ENCODE measurements around the gene BAG2. TPM values are rescaled to one million over a fixed set of nuclear protein-coding genes. Genes with fewer than 3 reads are reported as not detected.

BAG2 gene
- total and polyA plus RNA-seq, 10 of the 15 experiments (the other 5 are each of a cell fraction or from before 2014, with no cell fraction given) = 7.7 to 17.6 (median 9.6) TPM

DNA sequence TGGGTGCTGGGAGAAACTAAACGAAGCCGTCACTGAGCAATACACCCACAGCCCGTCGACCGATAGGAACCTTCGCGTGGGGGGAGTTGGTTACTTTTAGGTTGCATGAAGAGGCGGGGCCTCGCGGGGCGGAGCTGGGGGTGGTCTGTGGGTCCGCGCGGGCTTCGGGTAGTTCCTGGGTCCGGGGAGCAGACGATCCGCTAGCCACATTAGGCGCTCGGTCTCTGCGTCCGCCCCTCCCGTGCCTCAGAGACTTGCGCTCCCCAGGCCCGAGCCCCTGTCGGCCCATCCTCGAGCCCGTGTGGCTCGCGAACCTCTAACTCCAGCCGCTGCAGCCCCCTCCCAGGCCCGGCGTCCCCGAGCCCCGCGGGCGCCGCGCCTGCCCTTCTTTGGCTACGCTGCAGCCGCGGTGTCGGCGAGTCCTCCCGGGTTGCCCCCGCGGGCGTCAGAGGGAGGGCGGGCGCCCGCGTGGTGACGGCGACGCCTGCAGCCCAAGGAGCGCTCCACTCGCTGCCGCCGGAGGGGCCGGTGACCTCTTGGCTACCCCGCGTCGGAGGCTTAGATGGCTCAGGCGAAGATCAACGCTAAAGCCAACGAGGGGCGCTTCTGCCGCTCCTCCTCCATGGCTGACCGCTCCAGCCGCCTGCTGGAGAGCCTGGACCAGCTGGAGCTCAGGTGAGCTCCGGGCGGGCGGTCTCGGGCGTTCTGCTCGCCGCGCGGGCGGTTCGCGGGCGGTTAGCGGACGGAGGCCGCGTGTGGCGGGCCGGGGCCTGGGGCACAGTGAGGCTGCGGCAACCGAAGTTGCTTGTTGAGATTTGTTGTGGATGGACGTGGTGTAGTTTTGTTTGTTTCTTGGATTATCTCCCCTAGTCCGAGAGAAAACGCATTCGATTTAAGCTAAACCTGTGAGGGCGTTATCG, at the start of gene BAG2 (continued):
- TF ChIP-seq, protein P1, sequence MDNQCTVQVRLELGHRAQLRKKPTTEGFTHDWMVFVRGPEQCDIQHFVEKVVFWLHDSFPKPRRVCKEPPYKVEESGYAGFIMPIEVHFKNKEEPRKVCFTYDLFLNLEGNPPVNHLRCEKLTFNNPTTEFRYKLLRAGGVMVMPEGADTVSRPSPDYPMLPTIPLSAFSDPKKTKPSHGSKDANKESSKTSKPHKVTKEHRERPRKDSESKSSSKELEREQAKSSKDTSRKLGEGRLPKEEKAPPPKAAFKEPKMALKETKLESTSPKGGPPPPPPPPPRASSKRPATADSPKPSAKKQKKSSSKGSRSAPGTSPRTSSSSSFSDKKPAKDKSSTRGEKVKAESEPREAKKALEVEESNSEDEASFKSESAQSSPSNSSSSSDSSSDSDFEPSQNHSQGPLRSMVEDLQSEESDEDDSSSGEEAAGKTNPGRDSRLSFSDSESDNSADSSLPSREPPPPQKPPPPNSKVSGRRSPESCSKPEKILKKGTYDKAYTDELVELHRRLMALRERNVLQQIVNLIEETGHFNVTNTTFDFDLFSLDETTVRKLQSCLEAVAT (IDR thresholded peaks at IDR 0.05) = no peak
- no peak for TF ChIP-seq JUNB (IDR thresholded peaks at IDR 0.05)
- TF ChIP-seq ATF3 (IDR thresholded peaks at IDR 0.05; ENCODE audit: borderline replicate concordance, extremely low read depth, low read depth, low read length) = no peak
- TF ChIP-seq BCL11A (IDR thresholded peaks at IDR 0.05; ENCODE audit: low read depth, low read length) = no peak
- TF ChIP-seq TARDBP (IDR thresholded peaks at IDR 0.05; ENCODE audit: borderline replicate concordance) = no peak
- no peak for TF ChIP-seq CHD4 (IDR thresholded peaks at IDR 0.05)
- peak; percentile 79; the same call in 1 of the 2 replicates for TF ChIP-seq RCOR1 (conservative IDR thresholded peaks at IDR 0.05; ENCODE audit: low read depth, low read length)
- peak; percentile 51 for TF ChIP-seq SIX5 (IDR thresholded peaks at IDR 0.05; ENCODE audit: low read depth, low read length, severe bottlenecking)
- TF ChIP-seq, protein P2, sequence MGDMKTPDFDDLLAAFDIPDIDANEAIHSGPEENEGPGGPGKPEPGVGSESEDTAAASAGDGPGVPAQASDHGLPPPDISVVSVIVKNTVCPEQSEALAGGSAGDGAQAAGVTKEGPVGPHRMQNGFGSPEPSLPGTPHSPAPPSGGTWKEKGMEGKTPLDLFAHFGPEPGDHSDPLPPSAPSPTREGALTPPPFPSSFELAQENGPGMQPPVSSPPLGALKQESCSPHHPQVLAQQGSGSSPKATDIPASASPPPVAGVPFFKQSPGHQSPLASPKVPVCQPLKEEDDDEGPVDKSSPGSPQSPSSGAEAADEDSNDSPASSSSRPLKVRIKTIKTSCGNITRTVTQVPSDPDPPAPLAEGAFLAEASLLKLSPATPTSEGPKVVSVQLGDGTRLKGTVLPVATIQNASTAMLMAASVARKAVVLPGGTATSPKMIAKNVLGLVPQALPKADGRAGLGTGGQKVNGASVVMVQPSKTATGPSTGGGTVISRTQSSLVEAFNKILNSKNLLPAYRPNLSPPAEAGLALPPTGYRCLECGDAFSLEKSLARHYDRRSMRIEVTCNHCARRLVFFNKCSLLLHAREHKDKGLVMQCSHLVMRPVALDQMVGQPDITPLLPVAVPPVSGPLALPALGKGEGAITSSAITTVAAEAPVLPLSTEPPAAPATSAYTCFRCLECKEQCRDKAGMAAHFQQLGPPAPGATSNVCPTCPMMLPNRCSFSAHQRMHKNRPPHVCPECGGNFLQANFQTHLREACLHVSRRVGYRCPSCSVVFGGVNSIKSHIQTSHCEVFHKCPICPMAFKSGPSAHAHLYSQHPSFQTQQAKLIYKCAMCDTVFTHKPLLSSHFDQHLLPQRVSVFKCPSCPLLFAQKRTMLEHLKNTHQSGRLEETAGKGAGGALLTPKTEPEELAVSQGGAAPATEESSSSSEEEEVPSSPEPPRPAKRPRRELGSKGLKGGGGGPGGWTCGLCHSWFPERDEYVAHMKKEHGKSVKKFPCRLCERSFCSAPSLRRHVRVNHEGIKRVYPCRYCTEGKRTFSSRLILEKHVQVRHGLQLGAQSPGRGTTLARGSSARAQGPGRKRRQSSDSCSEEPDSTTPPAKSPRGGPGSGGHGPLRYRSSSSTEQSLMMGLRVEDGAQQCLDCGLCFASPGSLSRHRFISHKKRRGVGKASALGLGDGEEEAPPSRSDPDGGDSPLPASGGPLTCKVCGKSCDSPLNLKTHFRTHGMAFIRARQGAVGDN (IDR thresholded peaks at IDR 0.05) = no peak; the same call in 1 of the 2 replicates
- peak; percentile 41 for TF ChIP-seq RELA (IDR thresholded peaks at IDR 0.05; ENCODE audit: borderline replicate concordance, partially characterized antibody)
- TF ChIP-seq MXI1 (IDR thresholded peaks at IDR 0.05; ENCODE audit: low read depth, low read length) = peak; percentile 57
- TF ChIP-seq CREM (IDR thresholded peaks at IDR 0.05; ENCODE audit: low read depth) = peak; percentile 66
- TF ChIP-seq KLF5 (IDR thresholded peaks at IDR 0.05; ENCODE audit: partially characterized antibody) = peak; percentile 98
- TF ChIP-seq SUZ12 (IDR thresholded peaks at IDR 0.05; ENCODE audit: unreplicated experiment) = no peak
- peak; percentile 48; the same call in 1 of the 2 replicates for TF ChIP-seq CHD2 (IDR thresholded peaks at IDR 0.05; ENCODE audit: borderline replicate concordance, low read depth, low read length)
- TF ChIP-seq ZNF622 (IDR thresholded peaks at IDR 0.05) = no peak
- TF ChIP-seq MTA2 (IDR thresholded peaks at IDR 0.05; ENCODE audit: low read depth) = no peak
- peak; percentile 65 for TF ChIP-seq NR2C1 (IDR thresholded peaks at IDR 0.05)
- TF ChIP-seq TCF3 (IDR thresholded peaks at IDR 0.05; ENCODE audit: borderline replicate concordance, insufficient read depth, low read depth, low read length) = peak; percentile 41; the same call in 1 of the 2 replicates
- TF ChIP-seq HSF1 (IDR thresholded peaks at IDR 0.05; ENCODE audit: low read depth, low read length) = no peak
- no peak for TF ChIP-seq GABPA (IDR thresholded peaks at IDR 0.05; ENCODE audit: low read depth)
- TF ChIP-seq CBX3 (IDR thresholded peaks at IDR 0.05; ENCODE audit: borderline replicate concordance, low read depth) = no peak

All from GM12878 (cell line).